COLO829 (cell line): ENCODE results near the gene TREH.
"Not testable (repeated sequence)": the region's sequence is repeated elsewhere in the genome, so short reads cannot be mapped to it uniquely, and the experiment has no call there.

Source experiments
- DNase-seq: peaks from one replicate; pipeline ENCODE4 v3.0.0; 2012; ENCODE audit warnings: low spot score

The TREH gene

GRCh38 chr11:118628432-118628831 lies 51.0 kb downstream of the TREH start:
- DNase-seq = no peak

- DNase-seq = no peak
Measured at GRCh38 chr11:118628031-118628430, 51.4 kb downstream of the TREH start.

- no peak for DNase-seq
Measured at GRCh38 chr11:118627566-118627965, 51.9 kb downstream of the TREH start.

GRCh38 chr11:118625976-118626375 lies 53.5 kb downstream of the TREH start:
- DNase-seq = no peak

GRCh38 chr11:118625036-118625690 lies 54.3 kb downstream of the TREH start:
- no peak for DNase-seq

DNA sequence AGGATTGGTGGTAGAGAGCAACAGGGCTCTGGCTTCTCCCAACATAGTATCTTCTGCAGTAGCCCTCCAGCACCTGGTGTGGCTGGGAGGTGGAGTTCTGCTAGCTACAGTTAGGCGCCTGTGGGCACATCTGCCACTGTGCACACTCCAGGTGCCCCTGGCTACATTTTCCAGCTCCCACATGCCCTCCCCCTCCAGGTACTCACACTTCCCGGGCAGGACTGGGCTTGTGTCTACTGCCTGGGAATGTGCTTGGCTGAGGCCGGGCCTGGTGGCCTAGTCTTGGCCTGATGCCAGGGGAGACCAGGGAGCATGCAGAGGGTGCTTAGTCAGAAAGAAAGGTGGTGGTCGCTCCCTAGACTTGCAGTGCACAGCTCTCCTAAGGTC lies 56.2 kb downstream of the TREH start:
- no peak for DNase-seq

- DNase-seq = peak; percentile 58
Measured at GRCh38 chr11:118622376-118623268, 56.8 kb downstream of the TREH start.

DNA sequence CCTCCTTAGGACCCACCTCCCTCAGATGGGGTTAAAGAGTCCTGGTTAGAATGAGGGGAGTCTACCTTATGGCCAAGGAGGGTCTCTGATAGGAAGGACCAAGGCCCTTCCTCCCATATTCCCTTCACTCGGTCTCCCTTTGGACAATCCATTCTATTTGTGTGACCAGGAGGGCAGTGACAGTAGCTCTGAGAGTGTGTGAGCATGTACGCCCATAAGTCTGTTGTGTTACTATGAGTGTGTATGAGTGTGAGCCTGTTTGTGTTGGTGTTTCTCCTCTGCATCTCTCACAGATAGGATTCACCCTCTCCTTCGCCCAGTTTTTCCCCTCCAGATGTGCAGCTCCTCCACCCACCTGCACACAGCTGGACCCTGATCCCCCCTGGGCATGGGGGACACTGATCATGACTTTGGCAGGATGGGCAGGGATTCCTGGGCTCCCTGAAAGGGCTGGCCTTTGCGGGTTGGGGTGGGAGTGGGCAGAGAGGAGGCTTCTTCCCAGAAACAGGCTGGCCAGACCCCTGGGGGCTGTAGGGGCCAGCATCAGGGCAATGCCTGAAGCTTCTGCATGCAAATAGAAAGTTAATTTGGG lies 57.6 kb downstream of the TREH start:
- no peak for DNase-seq

DNA sequence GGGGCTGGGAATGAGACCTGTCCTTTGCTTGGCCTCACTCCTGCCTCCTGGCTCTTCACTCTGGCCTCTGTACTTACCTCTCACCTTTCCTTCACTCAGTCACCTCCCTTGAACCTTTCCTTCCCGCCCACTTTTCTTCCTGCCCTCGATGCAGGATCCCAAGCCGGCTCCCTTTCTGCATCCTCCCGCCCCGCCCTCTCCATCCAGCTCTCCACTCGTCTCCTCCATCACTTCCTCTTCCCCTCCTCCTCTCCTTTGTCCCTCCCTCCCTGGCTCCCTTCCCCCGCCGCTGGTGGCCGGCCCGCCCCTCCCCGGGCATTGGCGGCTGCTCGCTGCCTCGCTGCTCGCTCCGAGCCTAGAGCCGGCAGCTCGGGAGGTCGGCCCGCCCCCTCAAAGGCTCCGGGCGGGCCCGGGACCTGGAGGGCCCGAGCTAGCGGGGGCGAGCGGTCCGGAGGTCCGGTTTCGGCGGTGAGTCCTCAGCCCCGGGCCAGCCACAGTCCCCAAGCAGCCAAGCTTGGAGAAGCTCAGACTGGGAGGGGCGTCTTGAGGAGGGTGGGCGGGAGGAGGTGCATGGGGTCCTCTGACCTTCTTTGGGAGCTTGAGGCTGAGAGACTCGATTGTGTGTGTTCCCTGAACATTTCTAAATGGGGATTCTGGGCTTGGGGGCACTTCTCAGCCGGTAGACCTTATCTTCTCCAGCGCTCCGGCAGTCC lies 58.2 kb downstream of the TREH start:
- peak; percentile 84 for DNase-seq

DNA sequence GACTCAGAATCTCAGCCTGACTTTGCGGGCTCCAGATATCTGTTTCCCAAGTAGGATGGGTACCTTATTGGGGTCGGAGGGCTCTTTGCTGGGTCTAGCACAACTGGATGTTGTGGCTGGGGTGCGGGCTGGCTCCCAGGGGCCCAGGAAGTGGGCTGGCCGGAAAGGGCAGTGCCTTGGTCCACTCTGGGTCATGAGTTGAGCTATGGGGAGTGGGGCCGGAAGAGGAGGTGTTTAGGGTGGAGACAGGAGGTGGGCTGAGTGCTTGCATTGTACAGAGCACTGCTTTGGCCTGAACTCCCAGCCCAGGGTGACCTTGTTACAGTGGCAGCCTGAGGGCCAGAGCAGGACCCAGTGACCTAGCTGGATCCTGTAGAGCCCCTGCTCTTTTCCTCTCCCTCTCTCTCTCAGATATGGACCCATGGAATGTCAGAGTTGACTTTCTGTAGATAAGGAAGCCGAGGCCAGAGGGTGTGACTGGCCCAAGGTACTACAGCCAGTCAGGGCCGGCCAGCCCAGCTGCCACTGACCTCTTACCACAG lies 58.9 kb downstream of the TREH start:
- DNase-seq = peak; percentile 66

DNA sequence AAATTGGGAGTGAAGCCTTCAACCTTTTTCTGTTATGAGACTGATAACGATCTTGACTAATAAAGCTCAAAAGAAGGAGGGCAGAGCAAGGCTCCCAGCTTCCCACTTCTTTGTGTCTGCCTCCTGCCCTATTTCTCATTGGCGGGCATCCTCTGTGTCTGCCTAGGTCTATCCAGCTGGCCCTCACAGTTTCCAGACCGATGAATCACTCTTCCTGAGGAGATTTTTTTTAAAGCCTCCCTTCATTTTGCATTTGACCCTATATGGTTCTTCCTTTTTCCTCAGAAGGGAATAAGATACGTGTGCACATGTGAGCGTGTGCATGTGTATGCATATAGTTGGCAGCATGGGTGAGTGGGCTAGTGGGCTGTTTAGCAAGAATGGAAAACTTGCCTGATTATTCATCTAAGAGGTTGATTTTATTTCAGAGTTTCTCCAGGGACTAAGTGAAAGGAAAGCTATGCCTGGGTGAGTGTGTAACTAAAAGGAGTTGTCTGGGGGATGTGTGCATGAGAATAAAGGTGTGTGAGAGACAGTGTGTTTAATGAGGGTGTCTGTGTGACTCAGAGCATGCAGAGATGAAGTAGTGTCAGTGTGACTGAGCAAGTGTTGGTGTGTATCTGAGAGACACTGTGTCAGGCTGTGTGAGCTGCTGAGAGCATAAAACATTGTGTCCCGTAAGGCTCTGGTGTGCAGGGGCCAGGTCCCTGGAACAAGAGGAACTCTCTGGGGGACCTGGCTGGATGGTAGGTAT lies 59.8 kb downstream of the TREH start:
- DNase-seq = peak; percentile 82

DNA sequence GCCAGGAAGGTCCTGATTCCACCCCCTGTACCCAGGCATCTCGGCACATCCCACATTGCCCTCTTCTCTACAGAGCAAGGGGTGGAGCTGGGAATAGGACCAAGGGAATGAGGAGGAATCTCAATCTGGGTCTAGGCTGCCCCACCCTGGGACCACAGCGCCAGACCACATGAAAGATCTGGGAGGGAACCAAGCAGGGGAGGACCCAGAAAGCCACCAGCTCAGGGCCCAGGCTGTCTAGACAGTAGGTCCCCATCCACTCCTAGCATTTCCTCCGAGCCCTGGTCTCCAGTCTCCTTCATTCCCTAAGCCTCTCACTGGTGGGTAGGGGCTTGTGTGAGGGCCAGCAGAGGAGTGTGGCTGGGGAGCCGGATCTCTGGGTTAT lies 60.5 kb downstream of the TREH start:
- no peak for DNase-seq

- peak; percentile 68 for DNase-seq
Measured at GRCh38 chr11:118618115-118618990, 61.1 kb downstream of the TREH start.

DNA sequence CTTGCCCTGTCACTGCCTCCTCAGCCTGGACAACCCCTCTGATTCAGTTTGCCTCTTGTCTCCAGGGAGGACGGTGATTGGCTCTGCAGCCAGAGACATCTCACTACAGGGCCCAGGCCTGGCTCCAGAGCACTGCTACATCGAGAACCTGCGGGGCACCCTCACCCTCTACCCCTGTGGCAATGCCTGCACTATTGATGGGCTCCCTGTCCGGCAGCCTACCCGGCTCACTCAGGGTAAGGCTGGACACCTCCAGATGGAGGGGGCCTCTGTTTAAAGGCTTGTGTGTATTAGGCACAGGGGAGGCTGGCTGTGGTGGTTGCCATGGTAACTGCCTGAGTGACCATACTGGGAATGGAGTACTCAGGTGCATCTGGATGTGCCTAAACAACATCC lies 63.5 kb downstream of the TREH start:
- no peak for DNase-seq

GRCh38 chr11:118615282-118615975 lies 64.0 kb downstream of the TREH start:
- DNase-seq = no peak

- DNase-seq = no peak
Measured at GRCh38 chr11:118614511-118614910, 64.9 kb downstream of the TREH start.

- no peak for DNase-seq
Measured at GRCh38 chr11:118612378-118612777, 67.1 kb downstream of the TREH start.

DNA sequence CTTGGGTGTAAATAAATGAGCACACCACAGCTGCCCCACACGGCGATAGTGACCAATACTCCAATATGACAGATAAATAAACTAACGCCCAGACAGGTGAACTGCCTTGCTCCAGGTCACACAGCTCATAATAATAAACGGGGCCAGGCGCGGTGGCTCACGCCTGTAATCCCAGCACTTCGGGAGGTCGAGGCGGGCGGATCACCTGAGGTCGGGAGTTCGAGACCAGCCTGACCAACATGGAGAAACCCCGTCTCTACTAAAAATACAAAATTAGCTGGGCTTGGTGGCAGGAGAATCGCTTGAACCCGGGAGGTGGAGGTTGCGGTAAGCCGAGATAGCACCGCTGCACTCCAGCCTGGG lies 68.0 kb downstream of the TREH start:
- DNase-seq = not testable (repeated sequence)

- no peak for DNase-seq
Measured at GRCh38 chr11:118610773-118611432, 68.5 kb downstream of the TREH start.
